Measurements from ENCODE around the gene CDC6.

The CDC6 gene

GRCh38 chr17:40350689-40351358, 63.1 kb downstream of the CDC6 start:
- Histone ChIP-seq H2BK15ac (ENCODE audit: low read depth, poor library complexity, severe bottlenecking) (peak overlapping the region; percentile 68), H3K4ac (ENCODE audit: low read depth in 1 of 2, low read length in 2 of 2) (no peak overlapping the region), H3K79me1 (replicated peaks; ENCODE audit: low read length, poor library complexity, severe bottlenecking) (peaks cover 46% of the 10 kb centered on the region), H2AFZ (ENCODE audit: low read depth, low read length) (no peak overlapping the region), H3K23ac (ENCODE audit: low read length in 2 of 2) (no peak overlapping the region), H3K4me3 (ENCODE audit: insufficient read depth in 1 of 2, low read depth in 1 of 2, low read length in 2 of 2) (no peak overlapping the region), H3K9me3 (ENCODE audit: control insufficient read depth, low read length) (no peaks in the 10 kb centered on the region), H2BK120ac (ENCODE audit: low read depth, low read length) (no peak overlapping the region), H4K8ac (ENCODE audit: low read length) (peak overlapping the region; percentile 29), H3K18ac (ENCODE audit: low read depth in 1 of 2, low read length in 2 of 2) (peak overlapping the region; percentile 3 to 68), H3K27me3 (ENCODE audit: control insufficient read depth in 1 of 2, insufficient read depth in 1 of 2, low read length in 2 of 2) (no peaks in the 10 kb centered on the region), H2BK5ac (ENCODE audit: low read depth, low read length, poor library complexity, severe bottlenecking) (no peak overlapping the region), H4K91ac (ENCODE audit: low read length) (no peak overlapping the region), H2AK5ac (ENCODE audit: low read length, severe bottlenecking) (no peak overlapping the region), H2BK12ac (ENCODE audit: low read length in 2 of 2) (no peak overlapping the region), H3K27ac (ENCODE audit: low read length, poor library complexity, severe bottlenecking) (no peak overlapping the region), H3K4me1 (ENCODE audit: control insufficient read depth, insufficient read depth, low read depth, low read length) (peaks cover 39% of the 10 kb centered on the region), H3K14ac (ENCODE audit: low read length in 2 of 2) (no peak overlapping the region), H3K9ac (ENCODE audit: low read length) (no peak overlapping the region), H3K4me2 (ENCODE audit: low read length, poor library complexity, severe bottlenecking) (no peak overlapping the region), H3K36me3 (ENCODE audit: control insufficient read depth in 1 of 2, insufficient read depth in 2 of 2, low read depth in 1 of 2, low read length in 2 of 2) (peaks cover 62 to 86% of the 10 kb centered on the region in 2 experiments)
- WGBS: 32% methylated on average over 17 of the region's 17 CpGs
- DNase-seq: no peak

DNA sequence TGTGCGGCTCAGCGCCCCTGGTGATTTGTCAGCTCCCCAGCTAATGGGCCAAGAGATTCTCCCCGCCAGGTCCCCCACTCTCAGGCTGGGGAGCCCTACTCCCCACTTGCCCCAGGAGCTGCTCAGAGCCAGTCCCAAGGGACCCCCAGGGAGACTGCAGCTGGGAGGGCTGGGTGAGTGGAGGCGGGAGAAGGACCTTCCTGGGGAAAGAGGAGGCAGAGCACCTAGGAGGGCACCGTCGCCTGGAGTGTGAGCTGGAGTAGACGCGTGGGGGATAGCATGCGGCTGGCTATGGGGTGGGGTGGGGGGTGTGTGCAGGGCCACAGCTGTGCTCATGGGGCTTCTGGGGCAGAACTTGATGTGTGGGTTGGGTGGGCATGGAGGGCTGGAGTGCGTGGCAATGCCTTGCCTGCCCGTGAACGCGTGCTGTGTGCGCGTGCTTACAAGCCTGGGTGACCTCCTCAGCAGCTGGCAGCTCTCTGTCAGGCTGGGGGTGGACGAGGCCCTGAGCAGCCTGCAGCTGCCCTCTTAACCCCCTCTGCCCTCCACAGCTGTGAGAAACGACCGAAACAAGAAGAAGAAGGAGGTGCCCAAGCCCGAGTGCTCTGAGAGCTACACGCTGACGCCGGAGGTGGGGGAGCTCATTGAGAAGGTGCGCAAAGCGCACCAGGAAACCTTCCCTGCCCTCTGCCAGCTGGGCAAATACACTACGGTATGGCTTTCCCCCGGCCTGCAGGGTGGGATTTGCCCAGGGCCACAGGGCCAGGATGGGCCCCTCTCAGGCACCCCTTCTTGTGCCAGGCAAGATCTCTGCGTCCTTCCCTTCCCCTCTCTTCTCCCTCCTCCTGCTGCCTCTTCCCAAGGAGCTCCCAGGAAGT, 63.9 kb downstream of the CDC6 start:
- Histone ChIP-seq H3K9me3 (ENCODE audit: control insufficient read depth, low read length) (no peaks in the 10 kb centered on the region), H2BK12ac (ENCODE audit: low read length in 2 of 2) (no peak overlapping the region), H4K8ac (ENCODE audit: low read length) (no peak overlapping the region), H3K27ac (ENCODE audit: low read length, poor library complexity, severe bottlenecking) (no peak overlapping the region), H3K18ac (ENCODE audit: low read depth in 1 of 2, low read length in 2 of 2) (peak overlapping the region in 1 of 2 experiments; percentile 50), H3K14ac (ENCODE audit: low read length in 2 of 2) (no peak overlapping the region), H3K27me3 (ENCODE audit: control insufficient read depth in 1 of 2, insufficient read depth in 1 of 2, low read length in 2 of 2) (no peaks in the 10 kb centered on the region), H2AFZ (ENCODE audit: low read depth, low read length) (no peak overlapping the region), H2BK120ac (ENCODE audit: low read depth, low read length) (no peak overlapping the region), H3K23ac (ENCODE audit: low read length in 2 of 2) (no peak overlapping the region), H3K4ac (ENCODE audit: low read depth in 1 of 2, low read length in 2 of 2) (no peak overlapping the region), H3K9ac (ENCODE audit: low read length) (no peak overlapping the region), H4K91ac (ENCODE audit: low read length) (peak overlapping the region; percentile 14), H3K4me2 (ENCODE audit: low read length, poor library complexity, severe bottlenecking) (no peak overlapping the region), H3K4me3 (ENCODE audit: insufficient read depth in 1 of 2, low read depth in 1 of 2, low read length in 2 of 2) (no peak overlapping the region), H2BK5ac (ENCODE audit: low read depth, low read length, poor library complexity, severe bottlenecking) (no peak overlapping the region), H3K36me3 (ENCODE audit: control insufficient read depth in 1 of 2, insufficient read depth in 2 of 2, low read depth in 1 of 2, low read length in 2 of 2) (peaks cover 67 to 93% of the 10 kb centered on the region in 2 experiments), H2BK15ac (ENCODE audit: low read depth, poor library complexity, severe bottlenecking) (peak overlapping the region; percentile 68), H3K79me1 (replicated peaks; ENCODE audit: low read length, poor library complexity, severe bottlenecking) (peaks cover 46% of the 10 kb centered on the region), H3K4me1 (ENCODE audit: control insufficient read depth, insufficient read depth, low read depth, low read length) (peaks cover 34% of the 10 kb centered on the region), H2AK5ac (ENCODE audit: low read length, severe bottlenecking) (no peak overlapping the region)
- 84% methylated on average over 22 of the region's 27 CpGs for WGBS
- no peak for DNase-seq

DNA sequence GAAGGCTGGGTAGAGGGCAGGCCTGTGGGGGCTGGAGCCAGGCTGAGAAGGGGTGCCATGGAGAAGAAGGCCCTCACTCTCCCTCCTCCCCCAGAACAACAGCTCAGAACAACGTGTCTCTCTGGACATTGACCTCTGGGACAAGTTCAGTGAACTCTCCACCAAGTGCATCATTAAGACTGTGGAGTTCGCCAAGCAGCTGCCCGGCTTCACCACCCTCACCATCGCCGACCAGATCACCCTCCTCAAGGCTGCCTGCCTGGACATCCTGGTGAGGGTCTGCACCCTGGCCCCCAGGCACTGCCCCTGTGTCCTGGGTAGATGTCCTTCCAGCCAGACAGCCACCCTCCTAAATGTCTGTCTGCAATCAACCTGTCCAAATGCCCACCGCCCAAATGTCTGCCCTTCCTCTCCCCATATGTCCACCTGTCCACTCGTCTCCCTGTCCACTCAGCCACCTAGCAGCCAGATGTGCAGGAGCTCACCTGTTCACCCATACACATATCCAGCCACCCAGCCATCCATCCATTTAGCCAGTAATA, 64.6 kb downstream of the CDC6 start:
- no peak overlapping the region for H3K4me3 ChIP-seq (ENCODE audit: insufficient read depth in 1 of 2, low read depth in 1 of 2, low read length in 2 of 2)
- H3K27me3 ChIP-seq (ENCODE audit: control insufficient read depth in 1 of 2, insufficient read depth in 1 of 2, low read length in 2 of 2): no peaks in the 10 kb centered on the region
- no peak overlapping the region for H2BK15ac ChIP-seq (ENCODE audit: low read depth, poor library complexity, severe bottlenecking)
- no peaks in the 10 kb centered on the region for H3K9me3 ChIP-seq (ENCODE audit: control insufficient read depth, low read length)
- H3K18ac ChIP-seq (ENCODE audit: low read depth in 1 of 2, low read length in 2 of 2): no peak overlapping the region
- H4K8ac ChIP-seq (ENCODE audit: low read length): no peak overlapping the region
- no peak overlapping the region for H3K23ac ChIP-seq (ENCODE audit: low read length in 2 of 2)
- H3K14ac ChIP-seq (ENCODE audit: low read length in 2 of 2): no peak overlapping the region
- no peak overlapping the region for H2BK12ac ChIP-seq (ENCODE audit: low read length in 2 of 2)
- H3K4ac ChIP-seq (ENCODE audit: low read depth in 1 of 2, low read length in 2 of 2): no peak overlapping the region
- peaks cover 27% of the 10 kb centered on the region for H3K4me1 ChIP-seq (ENCODE audit: control insufficient read depth, insufficient read depth, low read depth, low read length)
- no peak overlapping the region for H2AK5ac ChIP-seq (ENCODE audit: low read length, severe bottlenecking)
- 89% methylated on average over 7 of the region's 7 CpGs for WGBS
- no peak overlapping the region for H3K9ac ChIP-seq (ENCODE audit: low read length)
- no peak overlapping the region for H2BK5ac ChIP-seq (ENCODE audit: low read depth, low read length, poor library complexity, severe bottlenecking)
- no peak overlapping the region for H3K27ac ChIP-seq (ENCODE audit: low read length, poor library complexity, severe bottlenecking)
- H2BK120ac ChIP-seq (ENCODE audit: low read depth, low read length): no peak overlapping the region
- H3K36me3 ChIP-seq (ENCODE audit: control insufficient read depth in 1 of 2, insufficient read depth in 2 of 2, low read depth in 1 of 2, low read length in 2 of 2): peaks cover 67 to 92% of the 10 kb centered on the region in 2 experiments
- no peak overlapping the region for H3K4me2 ChIP-seq (ENCODE audit: low read length, poor library complexity, severe bottlenecking)
- no peak for DNase-seq
- no peak overlapping the region for H2AFZ ChIP-seq (ENCODE audit: low read depth, low read length)
- no peak overlapping the region for H4K91ac ChIP-seq (ENCODE audit: low read length)
- peaks cover 39% of the 10 kb centered on the region for H3K79me1 ChIP-seq (replicated peaks; ENCODE audit: low read length, poor library complexity, severe bottlenecking)

DNA sequence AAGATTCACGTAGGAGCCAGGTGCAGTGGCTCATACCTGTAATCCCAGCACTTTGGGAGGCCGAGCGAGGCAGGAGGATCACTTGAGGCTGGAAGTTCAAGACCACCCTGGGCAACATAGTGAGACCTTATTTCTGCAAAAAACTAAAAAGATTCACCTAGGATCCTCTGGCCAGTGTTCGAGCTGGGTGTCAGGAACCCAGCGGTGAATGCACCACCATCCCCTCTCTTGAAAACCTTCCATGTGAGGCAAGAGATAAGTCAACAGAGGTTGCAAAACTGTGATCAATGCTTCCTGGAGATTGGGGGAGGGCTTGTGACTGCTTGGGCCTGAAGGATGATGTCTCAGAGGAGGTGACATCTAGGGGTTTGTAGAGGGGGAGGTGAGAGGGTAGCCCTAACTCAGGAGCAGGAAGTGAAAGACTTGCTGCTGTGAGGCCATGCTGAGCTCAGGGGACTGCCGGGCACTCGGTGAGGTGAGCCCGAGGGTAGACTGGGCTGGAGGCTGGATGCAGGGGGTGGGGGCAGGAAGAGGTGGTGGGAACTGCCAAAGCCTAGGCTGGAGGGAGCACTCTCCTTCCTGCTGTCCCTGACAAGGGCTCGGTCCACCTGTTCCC, 65.2 kb downstream of the CDC6 start:
- H3K4me2 ChIP-seq (ENCODE audit: low read length, poor library complexity, severe bottlenecking): no peak overlapping the region
- peaks cover 35% of the 10 kb centered on the region for H3K79me1 ChIP-seq (replicated peaks; ENCODE audit: low read length, poor library complexity, severe bottlenecking)
- H4K8ac ChIP-seq (ENCODE audit: low read length): no peak overlapping the region
- H2BK15ac ChIP-seq (ENCODE audit: low read depth, poor library complexity, severe bottlenecking): no peak overlapping the region
- no peaks in the 10 kb centered on the region for H3K27me3 ChIP-seq (ENCODE audit: control insufficient read depth in 1 of 2, insufficient read depth in 1 of 2, low read length in 2 of 2)
- H3K9me3 ChIP-seq (ENCODE audit: control insufficient read depth, low read length): no peaks in the 10 kb centered on the region
- DNase-seq: no peak
- H2BK5ac ChIP-seq (ENCODE audit: low read depth, low read length, poor library complexity, severe bottlenecking): no peak overlapping the region
- H2BK120ac ChIP-seq (ENCODE audit: low read depth, low read length): no peak overlapping the region
- no peak overlapping the region for H2AK5ac ChIP-seq (ENCODE audit: low read length, severe bottlenecking)
- H3K27ac ChIP-seq (ENCODE audit: low read length, poor library complexity, severe bottlenecking): no peak overlapping the region
- H3K18ac ChIP-seq (ENCODE audit: low read depth in 1 of 2, low read length in 2 of 2): no peak overlapping the region
- 76% methylated on average over 7 of the region's 9 CpGs for WGBS
- H3K14ac ChIP-seq (ENCODE audit: low read length in 2 of 2): no peak overlapping the region
- peaks cover 21% of the 10 kb centered on the region for H3K4me1 ChIP-seq (ENCODE audit: control insufficient read depth, insufficient read depth, low read depth, low read length)
- no peak overlapping the region for H3K23ac ChIP-seq (ENCODE audit: low read length in 2 of 2)
- H2AFZ ChIP-seq (ENCODE audit: low read depth, low read length): no peak overlapping the region
- no peak overlapping the region for H2BK12ac ChIP-seq (ENCODE audit: low read length in 2 of 2)
- H3K4me3 ChIP-seq (ENCODE audit: insufficient read depth in 1 of 2, low read depth in 1 of 2, low read length in 2 of 2): no peak overlapping the region
- H3K36me3 ChIP-seq (ENCODE audit: control insufficient read depth in 1 of 2, insufficient read depth in 2 of 2, low read depth in 1 of 2, low read length in 2 of 2): peaks cover 67 to 93% of the 10 kb centered on the region in 2 experiments
- H3K4ac ChIP-seq (ENCODE audit: low read depth in 1 of 2, low read length in 2 of 2): no peak overlapping the region
- peak overlapping the region; percentile 21 for H3K9ac ChIP-seq (ENCODE audit: low read length)
- no peak overlapping the region for H4K91ac ChIP-seq (ENCODE audit: low read length)

Measured in mesenchymal stem cell (in vitro differentiated cells and primary cell).